HEK293 (cell line): ENCODE data around the gene SH3PXD2B.

Experiments
- CTCF ChIA-PET: fragments of 350-600 bp; formaldehyde crosslinking; extraction: SDS; loops from one replicate; lab custom pipeline; 2021; ENCODE audit warnings: antibody characterized with exemption; lab: Yijun Ruan, JAX
- POLR2A ChIA-PET: fragments of 300-600 bp; formaldehyde crosslinking; extraction: SDS; loops from one replicate; lab custom pipeline; 2020; ENCODE audit warnings: antibody characterized with exemption, inconsistent platforms; lab: Yijun Ruan, JAX
- H3K27ac ChIP-seq: fragments of 200-500 bp; sonication (Bioruptor generic); 2 replicates; pipeline ENCODE4 v1.5.1; 2014; ENCODE audit warnings: low read depth, low read length, control low read depth, inconsistent platforms; ENCODE audit errors: extremely low read depth
- H3K36me3 ChIP-seq, 2 experiments: fragments of 200-500 bp in 1 of 2; sonication (Bioruptor generic) in 1 of 2; 1 replicate in 1 of 2; 2 replicates in 1 of 2; pipeline ENCODE4 v1.5.1; 2014 to 2017; ENCODE audit warnings: inconsistent platforms in 2 of 2, low read length in 2 of 2; ENCODE audit not compliant: control insufficient read depth in 2 of 2, insufficient read depth in 1 of 2
- H3K4me1 ChIP-seq: fragments of 200-500 bp; sonication (Bioruptor generic); 2 replicates; pipeline ENCODE4 v1.5.1; 2014; ENCODE audit warnings: mild to moderate bottlenecking, low read length, inconsistent platforms; ENCODE audit not compliant: control insufficient read depth, insufficient read depth
- H3K4me3 ChIP-seq: 2 replicates; pipeline ENCODE4 v1.5.1; 2011; ENCODE audit warnings: low read depth, mild to moderate bottlenecking, control low read depth, low read length, moderate library complexity
- H3K9me3 ChIP-seq: fragments of 200-500 bp; sonication (Bioruptor generic); 2 replicates; pipeline ENCODE4 v1.5.1; 2014; ENCODE audit warnings: low read depth, low read length, inconsistent platforms; ENCODE audit not compliant: control insufficient read depth, insufficient read depth
- EGR2 ChIP-seq: fragments of 450-650 bp; formaldehyde crosslinking; IDR thresholded peaks from 2 replicates; pipeline ENCODE4 v1.5.1; 2016; ENCODE audit warnings: low read depth, missing biosample characterization, missing genetic modification characterization
- FEZF1 ChIP-seq: fragments of 450-650 bp; formaldehyde crosslinking; IDR thresholded peaks from 2 replicates; pipeline ENCODE4 v1.5.1; 2016; ENCODE audit warnings: missing biosample characterization, missing genetic modification characterization
- KLF1 ChIP-seq: fragments of 450-650 bp; formaldehyde crosslinking; IDR thresholded peaks from 2 replicates; pipeline ENCODE4 v1.5.1; 2016; ENCODE audit warnings: missing biosample characterization, missing genetic modification characterization
- MYNN ChIP-seq: fragments of 450-650 bp; formaldehyde crosslinking; IDR thresholded peaks from 2 replicates; pipeline ENCODE4 v1.5.1; 2016; ENCODE audit warnings: missing biosample characterization, missing genetic modification characterization, borderline replicate concordance
- OSR2 ChIP-seq: fragments of 450-650 bp; formaldehyde crosslinking; IDR thresholded peaks from 2 replicates; pipeline ENCODE4 v1.5.1; 2016; ENCODE audit warnings: missing biosample characterization, missing genetic modification characterization
- ZBTB20 ChIP-seq: fragments of 450-650 bp; formaldehyde crosslinking; IDR thresholded peaks from 2 replicates; pipeline ENCODE4 v1.5.1; 2016; ENCODE audit warnings: missing biosample characterization, missing genetic modification characterization
- ZBTB21 ChIP-seq: fragments of 450-650 bp; formaldehyde crosslinking; IDR thresholded peaks from 2 replicates; pipeline ENCODE4 v1.5.1; 2017; ENCODE audit warnings: missing biosample characterization, missing genetic modification characterization
- ZFHX2 ChIP-seq: fragments of 450-650 bp; formaldehyde crosslinking; conservative IDR thresholded peaks from 2 replicates; pipeline ENCODE4 v1.5.1; 2016; ENCODE audit warnings: missing biosample characterization, missing genetic modification characterization
- ZNF140 ChIP-seq: fragments of 450-650 bp; formaldehyde crosslinking; IDR thresholded peaks from 2 replicates; pipeline ENCODE4 v1.5.1; 2016; ENCODE audit warnings: missing biosample characterization, missing genetic modification characterization
- ZNF248 ChIP-seq: fragments of 450-650 bp; formaldehyde crosslinking; IDR thresholded peaks from 2 replicates; pipeline ENCODE4 v1.5.1; 2017; ENCODE audit warnings: missing biosample characterization, missing genetic modification characterization
- ZNF274 ChIP-seq, 2 experiments: fragments of 200-500 bp in 1 of 2; fragments of 450-650 bp in 1 of 2; sonication (Bioruptor generic) in 1 of 2; formaldehyde crosslinking in 1 of 2; IDR thresholded peaks; 2 replicates each; pipeline versions ENCODE4 v1.5.1 to v1.6.1; 2014 to 2016; ENCODE audit warnings: borderline replicate concordance in 1 of 2, inconsistent platforms in 1 of 2, low read length in 1 of 2, missing biosample characterization in 1 of 2, missing genetic modification characterization in 1 of 2
- ZNF37A ChIP-seq: fragments of 450-650 bp; IDR thresholded peaks from 2 replicates; pipeline ENCODE4 v1.5.1; 2018; ENCODE audit warnings: missing biosample characterization, missing genetic modification characterization
- ZNF391 ChIP-seq: fragments of 450-650 bp; formaldehyde crosslinking; IDR thresholded peaks from 2 replicates; pipeline ENCODE4 v1.5.1; 2016; ENCODE audit warnings: low read depth, missing biosample characterization, missing genetic modification characterization, borderline replicate concordance
- ZNF530 ChIP-seq: fragments of 450-650 bp; formaldehyde crosslinking; IDR thresholded peaks from 2 replicates; pipeline ENCODE4 v1.5.1; 2016; ENCODE audit warnings: low read depth, missing biosample characterization, missing genetic modification characterization
- ZNF548 ChIP-seq: fragments of 450-650 bp; formaldehyde crosslinking; IDR thresholded peaks from 2 replicates; pipeline ENCODE4 v1.5.1; 2016; ENCODE audit warnings: missing biosample characterization, missing genetic modification characterization
- ZNF561 ChIP-seq: fragments of 450-650 bp; IDR thresholded peaks from 2 replicates; pipeline ENCODE4 v1.5.1; 2018; ENCODE audit warnings: missing biosample characterization, missing genetic modification characterization, borderline replicate concordance
- ZNF707 ChIP-seq: fragments of 450-650 bp; formaldehyde crosslinking; IDR thresholded peaks from 2 replicates; pipeline ENCODE4 v1.5.1; 2016; ENCODE audit warnings: missing biosample characterization, missing genetic modification characterization
- TF ChIP-seq, protein P1 (sequence below): fragments of 450-650 bp; formaldehyde crosslinking; IDR thresholded peaks from 2 replicates; pipeline ENCODE4 v1.5.1; 2016; ENCODE audit warnings: missing biosample characterization, missing genetic modification characterization
- TF ChIP-seq, protein P2 (sequence below): fragments of 450-650 bp; formaldehyde crosslinking; IDR thresholded peaks from 2 replicates; pipeline ENCODE4 v1.5.1; 2016; ENCODE audit warnings: missing biosample characterization, missing genetic modification characterization, low read depth
- TF ChIP-seq, protein P3 (sequence below): fragments of 450-650 bp; formaldehyde crosslinking; IDR thresholded peaks from 2 replicates; pipeline ENCODE4 v1.5.1; 2016; ENCODE audit warnings: missing biosample characterization, missing genetic modification characterization

Gene SH3PXD2B

DNA sequence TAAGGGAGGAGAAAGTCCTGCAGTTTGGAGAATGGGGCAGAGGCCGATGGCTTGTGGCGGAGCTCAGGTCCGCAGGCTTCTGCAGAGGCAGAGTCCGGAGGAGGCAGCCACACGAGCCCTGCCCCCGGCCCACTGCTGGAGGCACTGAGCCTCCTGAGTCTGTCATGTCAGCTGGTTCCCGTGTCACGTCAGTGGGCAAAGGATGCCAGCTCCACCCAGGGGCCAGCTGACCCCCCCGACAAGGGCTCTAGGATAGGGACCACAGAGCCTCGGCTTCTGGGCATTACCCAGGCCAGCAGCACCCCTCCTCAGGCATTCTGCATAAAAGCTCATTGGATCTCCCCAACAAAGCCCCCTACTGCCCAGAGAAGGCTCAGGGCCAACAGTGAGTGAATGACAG lies 8.5 kb downstream of the SH3PXD2B start:
- peaks cover 5% of the 10 kb centered on the region; the same call in 1 of the 2 replicates for H3K4me1 ChIP-seq
- H3K4me3 ChIP-seq = no peak overlapping the region
- H3K9me3 ChIP-seq = no peaks in the 10 kb centered on the region
- ChIA-PET CTCF (interaction anchor here (0.7 to 2.0 kb wide), 2 partner anchors 8 to 542 kb away, joined by 3 to 10 read pairs; no protein-coding TSS in a partner anchor), POLR2A (no interaction called here)
- H3K36me3 ChIP-seq = no peaks in the 10 kb centered on the region
- TF ChIP-seq EGR2 (tag by site-specific recombination) (peak; percentile 49), ZNF391 (tag by site-specific recombination) (no peak), OSR2 (no peak), ZFHX2 (tag by site-specific recombination) (peak; percentile 57)
- H3K27ac ChIP-seq = no peak overlapping the region

DNA sequence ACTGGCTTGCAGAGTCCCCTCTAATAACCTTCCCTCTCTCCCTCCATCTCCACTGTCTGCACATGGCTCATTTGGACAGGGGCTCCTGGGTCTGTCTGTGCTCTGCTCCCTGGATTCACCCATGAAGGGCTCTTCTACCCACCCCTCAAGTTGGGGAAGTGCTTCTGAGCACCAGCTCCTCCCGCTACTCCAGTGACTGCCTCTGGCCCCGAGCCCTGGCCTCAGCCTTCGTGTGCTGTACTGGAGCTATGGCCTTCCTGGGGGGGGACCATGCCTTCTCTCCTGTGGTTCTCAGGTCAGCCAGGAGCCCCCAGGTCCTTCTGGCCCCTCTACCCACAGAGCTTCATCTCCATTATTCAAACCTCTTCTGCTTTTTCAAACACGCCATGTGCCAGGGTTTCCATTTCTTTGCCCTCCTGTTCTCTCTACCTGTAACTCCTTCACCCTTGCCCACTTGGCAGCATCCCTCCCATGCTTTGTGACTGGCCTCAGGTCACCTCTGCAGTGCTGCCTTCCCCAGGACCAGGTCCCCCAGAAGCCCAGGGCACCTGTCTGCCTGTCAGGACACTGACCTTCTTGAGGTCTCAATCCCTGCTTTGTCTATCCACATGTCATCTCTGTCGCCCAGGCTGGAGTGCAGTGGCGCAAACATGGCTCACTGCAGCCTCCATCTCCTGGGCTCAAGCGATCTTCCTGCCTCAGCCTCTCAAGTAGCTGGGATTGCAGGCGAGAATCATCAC lies 9.5 kb downstream of the SH3PXD2B start:
- TF ChIP-seq ZBTB21 (no peak), ZNF274 (IDR thresholded peaks at IDR 0.05; ENCODE audit: low read length) (no peak), ZNF274 (tag by site-specific recombination; IDR thresholded peaks at IDR 0.05; ENCODE audit: borderline replicate concordance) (no peak), ZBTB20 (peak; percentile 32; the same call in 1 of the 2 replicates), ZNF548 (tag by site-specific recombination) (no peak), MYNN (no peak), ZNF37A (no peak), EGR2 (tag by site-specific recombination) (no peak)
- TF ChIP-seq, protein P1, sequence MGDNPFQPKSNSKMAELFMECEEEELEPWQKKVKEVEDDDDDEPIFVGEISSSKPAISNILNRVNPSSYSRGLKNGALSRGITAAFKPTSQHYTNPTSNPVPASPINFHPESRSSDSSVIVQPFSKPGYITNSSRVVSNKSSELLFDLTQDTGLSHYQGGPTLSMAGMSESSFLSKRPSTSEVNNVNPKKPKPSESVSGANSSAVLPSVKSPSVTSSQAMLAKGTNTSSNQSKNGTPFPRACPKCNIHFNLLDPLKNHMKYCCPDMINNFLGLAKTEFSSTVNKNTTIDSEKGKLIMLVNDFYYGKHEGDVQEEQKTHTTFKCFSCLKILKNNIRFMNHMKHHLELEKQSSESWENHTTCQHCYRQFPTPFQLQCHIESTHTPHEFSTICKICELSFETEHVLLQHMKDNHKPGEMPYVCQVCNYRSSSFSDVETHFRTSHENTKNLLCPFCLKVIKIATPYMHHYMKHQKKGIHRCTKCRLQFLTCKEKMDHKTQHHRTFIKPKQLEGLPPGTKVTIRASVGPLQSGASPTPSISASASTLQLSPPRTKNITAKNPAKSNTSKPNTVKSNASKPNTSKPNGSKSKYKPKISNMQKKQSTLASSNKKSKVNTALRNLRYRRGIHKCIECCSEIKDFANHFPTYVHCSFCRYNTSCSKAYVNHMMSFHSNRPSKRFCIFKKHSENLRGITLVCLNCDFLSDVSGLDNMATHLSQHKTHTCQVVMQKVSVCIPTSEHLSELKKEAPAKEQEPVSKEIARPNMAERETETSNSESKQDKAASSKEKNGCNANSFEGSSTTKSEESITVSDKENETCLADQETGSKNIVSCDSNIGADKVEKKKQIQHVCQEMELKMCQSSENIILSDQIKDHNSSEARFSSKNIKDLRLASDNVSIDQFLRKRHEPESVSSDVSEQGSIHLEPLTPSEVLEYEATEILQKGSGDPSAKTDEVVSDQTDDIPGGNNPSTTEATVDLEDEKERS (tag by site-specific recombination) = no peak
- H3K4me3 ChIP-seq = no peak overlapping the region

DNA sequence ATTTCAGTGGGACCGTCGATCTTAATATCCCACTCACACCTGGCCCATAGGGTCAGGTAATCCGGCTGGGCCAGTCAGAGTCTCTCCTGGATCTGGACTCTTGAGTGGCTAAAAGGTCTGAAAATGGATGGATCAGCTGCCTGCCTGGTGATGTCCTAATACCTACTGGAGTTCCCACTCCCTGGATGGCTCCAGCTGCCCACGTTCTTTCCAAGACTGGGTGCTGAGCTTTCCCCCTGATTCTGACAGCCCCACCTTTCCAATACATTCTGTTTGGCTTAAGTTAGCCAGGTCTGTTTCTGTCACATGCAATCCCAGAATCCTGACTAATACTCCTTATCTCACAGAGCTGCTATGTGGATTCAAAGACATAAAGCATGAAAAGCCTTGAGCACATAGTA lies 10.2 kb downstream of the SH3PXD2B start:
- Histone ChIP-seq H3K4me1 (peaks cover 5% of the 10 kb centered on the region; the same call in 1 of the 2 replicates), H3K36me3 (no peaks in the 10 kb centered on the region), H3K9me3 (no peaks in the 10 kb centered on the region), H3K4me3 (no peak overlapping the region), H3K27ac (no peak overlapping the region)
- ChIA-PET CTCF (interaction anchor here (0.6 kb wide), 1 partner anchor 12 kb away, joined by 4 read pairs; no protein-coding TSS in a partner anchor), POLR2A (interaction anchor here (1.0 kb wide), 1 partner anchor 89 kb away, joined by 3 read pairs; no protein-coding TSS in a partner anchor)
- no peak for TF ChIP-seq ZNF248 (tag by site-specific recombination)
- TF ChIP-seq KLF1 (tag by site-specific recombination) = no peak
- TF ChIP-seq, protein P2, sequence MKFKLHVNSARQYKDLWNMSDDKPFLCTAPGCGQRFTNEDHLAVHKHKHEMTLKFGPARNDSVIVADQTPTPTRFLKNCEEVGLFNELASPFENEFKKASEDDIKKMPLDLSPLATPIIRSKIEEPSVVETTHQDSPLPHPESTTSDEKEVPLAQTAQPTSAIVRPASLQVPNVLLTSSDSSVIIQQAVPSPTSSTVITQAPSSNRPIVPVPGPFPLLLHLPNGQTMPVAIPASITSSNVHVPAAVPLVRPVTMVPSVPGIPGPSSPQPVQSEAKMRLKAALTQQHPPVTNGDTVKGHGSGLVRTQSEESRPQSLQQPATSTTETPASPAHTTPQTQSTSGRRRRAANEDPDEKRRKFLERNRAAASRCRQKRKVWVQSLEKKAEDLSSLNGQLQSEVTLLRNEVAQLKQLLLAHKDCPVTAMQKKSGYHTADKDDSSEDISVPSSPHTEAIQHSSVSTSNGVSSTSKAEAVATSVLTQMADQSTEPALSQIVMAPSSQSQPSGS = no peak
- TF ChIP-seq ZNF707 = no peak
- no peak for TF ChIP-seq ZNF140 (tag by site-specific recombination)
- TF ChIP-seq ZNF561 = no peak
- TF ChIP-seq, protein P3, sequence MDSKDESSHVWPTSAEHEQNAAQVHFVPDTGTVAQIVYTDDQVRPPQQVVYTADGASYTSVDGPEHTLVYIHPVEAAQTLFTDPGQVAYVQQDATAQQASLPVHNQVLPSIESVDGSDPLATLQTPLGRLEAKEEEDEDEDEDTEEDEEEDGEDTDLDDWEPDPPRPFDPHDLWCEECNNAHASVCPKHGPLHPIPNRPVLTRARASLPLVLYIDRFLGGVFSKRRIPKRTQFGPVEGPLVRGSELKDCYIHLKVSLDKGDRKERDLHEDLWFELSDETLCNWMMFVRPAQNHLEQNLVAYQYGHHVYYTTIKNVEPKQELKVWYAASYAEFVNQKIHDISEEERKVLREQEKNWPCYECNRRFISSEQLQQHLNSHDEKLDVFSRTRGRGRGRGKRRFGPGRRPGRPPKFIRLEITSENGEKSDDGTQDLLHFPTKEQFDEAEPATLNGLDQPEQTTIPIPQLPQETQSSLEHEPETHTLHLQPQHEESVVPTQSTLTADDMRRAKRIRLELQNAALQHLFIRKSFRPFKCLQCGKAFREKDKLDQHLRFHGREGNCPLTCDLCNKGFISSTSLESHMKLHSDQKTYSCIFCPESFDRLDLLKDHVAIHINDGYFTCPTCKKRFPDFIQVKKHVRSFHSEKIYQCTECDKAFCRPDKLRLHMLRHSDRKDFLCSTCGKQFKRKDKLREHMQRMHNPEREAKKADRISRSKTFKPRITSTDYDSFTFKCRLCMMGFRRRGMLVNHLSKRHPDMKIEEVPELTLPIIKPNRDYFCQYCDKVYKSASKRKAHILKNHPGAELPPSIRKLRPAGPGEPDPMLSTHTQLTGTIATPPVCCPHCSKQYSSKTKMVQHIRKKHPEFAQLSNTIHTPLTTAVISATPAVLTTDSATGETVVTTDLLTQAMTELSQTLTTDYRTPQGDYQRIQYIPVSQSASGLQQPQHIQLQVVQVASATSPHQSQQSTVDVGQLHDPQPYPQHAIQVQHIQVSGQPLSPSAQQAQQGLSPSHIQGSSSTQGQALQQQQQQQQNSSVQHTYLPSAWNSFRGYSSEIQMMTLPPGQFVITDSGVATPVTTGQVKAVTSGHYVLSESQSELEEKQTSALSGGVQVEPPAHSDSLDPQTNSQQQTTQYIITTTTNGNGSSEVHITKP (tag by site-specific recombination) = no peak
- TF ChIP-seq FEZF1 (tag by site-specific recombination) = no peak
- TF ChIP-seq ZNF530 (tag by site-specific recombination) = no peak

More for the DNA sequence above, 9.5 kb downstream of the SH3PXD2B start:
- POLR2A ChIA-PET = no interaction called here
- CTCF ChIA-PET = interaction anchor here (0.6 kb wide), 1 partner anchor 12 kb away, joined by 4 read pairs; no protein-coding TSS in a partner anchor
- Histone ChIP-seq H3K36me3 (no peaks in the 10 kb centered on the region), H3K27ac (no peak overlapping the region), H3K9me3 (no peaks in the 10 kb centered on the region), H3K4me1 (peaks cover 5% of the 10 kb centered on the region; the same call in 1 of the 2 replicates)
